Liver (tissue), 9 donors: ENCODE results near the gene KCNIP4. TPM values are rescaled to one million over a fixed set of nuclear protein-coding genes. Genes with fewer than 3 reads are reported as not detected.

ENCODE experiments used
- DNase-seq: peaks from one replicate; pipeline ENCODE4 v3.0.0-alpha.2; 2017; ENCODE audit warnings: low spot score
- H3K27ac ChIP-seq, 2 donors: one replicate each; pipeline ENCODE4 v1.7.0; 2013; ENCODE audit warnings: inconsistent platforms in 2 of 2, low read length in 2 of 2, control low read depth in 1 of 2, low read depth in 1 of 2, mild to moderate bottlenecking in 1 of 2
- H3K27me3 ChIP-seq, 4 donors: one replicate each; pipeline versions ENCODE4 v1.6.1 to v1.7.0; 2013; ENCODE audit warnings: low read length in 3 of 4, inconsistent platforms in 1 of 4, mild to moderate bottlenecking in 1 of 4, moderate library complexity in 1 of 4; ENCODE audit not compliant: control insufficient read depth in 4 of 4, insufficient read depth in 4 of 4
- H3K36me3 ChIP-seq, 4 donors: one replicate each; pipeline versions ENCODE4 v1.6.1 to v1.7.0; 2013; ENCODE audit warnings: low read length in 3 of 4, mild to moderate bottlenecking in 3 of 4, low read depth in 1 of 4, moderate library complexity in 1 of 4; ENCODE audit not compliant: control insufficient read depth in 4 of 4, insufficient read depth in 3 of 4
- H3K4me1 ChIP-seq, 4 donors: one replicate each; pipeline versions ENCODE4 v1.6.1 to v1.7.0; 2013; ENCODE audit warnings: low read length in 3 of 4, mild to moderate bottlenecking in 3 of 4, moderate library complexity in 1 of 4; ENCODE audit not compliant: control insufficient read depth in 4 of 4, insufficient read depth in 4 of 4
- H3K4me3 ChIP-seq, 3 donors: one replicate each; pipeline versions ENCODE4 v1.6.1 to v1.7.0; 2013; ENCODE audit warnings: low read length in 3 of 3, control low read depth in 1 of 3, low read depth in 1 of 3, mild to moderate bottlenecking in 1 of 3
- H3K9ac ChIP-seq, 2 donors: one replicate each; pipeline ENCODE4 v1.7.0; 2013; ENCODE audit warnings: low read length in 2 of 2, mild to moderate bottlenecking in 2 of 2, moderate library complexity in 2 of 2, control low read depth in 1 of 2, low read depth in 1 of 2
- H3K9me3 ChIP-seq, 4 donors: one replicate each; pipeline versions ENCODE4 v1.6.1 to v1.7.0; 2013; ENCODE audit warnings: low read length in 3 of 4; ENCODE audit not compliant: control insufficient read depth in 4 of 4
- ATF3 ChIP-seq: IDR thresholded peaks from 2 replicates; pipeline ENCODE4 v1.6.1; 2016; ENCODE audit warnings: antibody characterized with exemption
- CTCF ChIP-seq: fragments of 150-350 bp; IDR thresholded peaks from 2 replicates; pipeline ENCODE4 v1.5.1; 2017; ENCODE audit warnings: improper control_type of control experiment, low read depth, low read length; ENCODE audit not compliant: missing input control
- EGR1 ChIP-seq, 2 donors: IDR thresholded peaks; 2 replicates each; pipeline ENCODE4 v1.6.1; 2016 to 2018; ENCODE audit warnings: antibody characterized with exemption in 2 of 2, low read depth in 2 of 2
- FOXA1 ChIP-seq: IDR thresholded peaks from 2 replicates; pipeline ENCODE4 v1.6.1; 2016; ENCODE audit warnings: antibody characterized with exemption
- FOXA2 ChIP-seq: IDR thresholded peaks from 2 replicates; pipeline ENCODE4 v1.6.1; 2016; ENCODE audit warnings: antibody characterized with exemption
- GABPA ChIP-seq, 2 donors: IDR thresholded peaks in 1 of 2; conservative IDR thresholded peaks in 1 of 2; 2 replicates each; pipeline ENCODE4 v1.6.1; 2016; ENCODE audit warnings: antibody characterized with exemption in 2 of 2, mild to moderate bottlenecking in 1 of 2, moderate library complexity in 1 of 2
- HNF4A ChIP-seq, 2 donors: conservative IDR thresholded peaks; 2 replicates each; pipeline ENCODE4 v1.6.1; 2016; ENCODE audit warnings: antibody characterized with exemption in 2 of 2, mild to moderate bottlenecking in 2 of 2
- HNF4G ChIP-seq: IDR thresholded peaks from 2 replicates; pipeline ENCODE4 v1.6.1; 2016; ENCODE audit warnings: antibody characterized with exemption
- JUND ChIP-seq, 2 donors: IDR thresholded peaks; 2 replicates each; pipeline ENCODE4 v1.6.1; 2016; ENCODE audit warnings: antibody characterized with exemption in 2 of 2
- MAX ChIP-seq: IDR thresholded peaks from 2 replicates; pipeline ENCODE4 v1.6.1; 2016; ENCODE audit warnings: antibody characterized with exemption
- NR2F2 ChIP-seq: IDR thresholded peaks from 2 replicates; pipeline ENCODE4 v1.6.1; 2016; ENCODE audit warnings: antibody characterized with exemption
- RAD21 ChIP-seq, 2 donors: IDR thresholded peaks; 2 replicates each; pipeline ENCODE4 v1.6.1; 2016; ENCODE audit warnings: antibody characterized with exemption in 2 of 2, mild to moderate bottlenecking in 2 of 2
- REST ChIP-seq: IDR thresholded peaks from 2 replicates; pipeline ENCODE4 v1.6.1; 2016; ENCODE audit warnings: antibody characterized with exemption, mild to moderate bottlenecking
- RXRA ChIP-seq, 2 donors: IDR thresholded peaks; 2 replicates each; pipeline ENCODE4 v1.6.1; 2017 to 2018; ENCODE audit warnings: antibody characterized with exemption in 2 of 2, mild to moderate bottlenecking in 1 of 2
- SP1 ChIP-seq: IDR thresholded peaks from 2 replicates; pipeline ENCODE4 v1.6.1; 2018; ENCODE audit warnings: antibody characterized with exemption, mild to moderate bottlenecking
- TAF1 ChIP-seq: conservative IDR thresholded peaks from 2 replicates; pipeline ENCODE4 v1.6.1; 2016; ENCODE audit warnings: antibody characterized with exemption, mild to moderate bottlenecking
- YY1 ChIP-seq: IDR thresholded peaks from 2 replicates; pipeline ENCODE4 v1.6.1; 2016; ENCODE audit warnings: antibody characterized with exemption, mild to moderate bottlenecking
- ZBTB33 ChIP-seq: IDR thresholded peaks from 2 replicates; pipeline ENCODE4 v1.6.1; 2016; ENCODE audit warnings: antibody characterized with exemption
- whole genome bisulfite sequencing: extraction: QIAGEN DNeasy Blood & Tissue Kit; methylation state at CpG from one replicate; pipeline ENCODE4 v1.1.7; 2013; 5-methylcytosine and 5-hydroxymethylcytosine counted together
- polyA plus RNA-seq, 2 donors: library from polyadenylated mRNA; stranded (reverse) in 1 of 2; unstranded in 1 of 2; fragments of 200-250 nt in 1 of 2; fragments of >200 nt in 1 of 2; fragmentation: Nextera tagmentation in 1 of 2; extraction: Ambion mirVana in 1 of 2; gene quantifications; one replicate each; pipeline versions ENCODE4 v1.2.1 to v1.2.3, GENCODE V29; 2013 to 2015
- total RNA-seq, 2 donors: library from RNA; depleted of rRNA; stranded (reverse); fragments of >200 nt; gene quantifications; one replicate each; pipeline ENCODE4 v1.2.3, GENCODE V29; 2014
- donor health status: healthy.
- donor health status: healthy.
- donor health status: healthy.
- donor health status: healthy.
- donor health status: healthy.

The KCNIP4 gene
- total and polyA plus RNA-seq, 4 donors = 0.08 to 0.14 TPM; not detected in 2

- no peaks in the 10 kb centered on the region for H3K9me3 ChIP-seq
- H3K36me3 ChIP-seq = no peaks in the 10 kb centered on the region
- DNase-seq = no peak
- H3K4me1 ChIP-seq = no peaks in the 10 kb centered on the region
- 32% methylated on average over 2 of the region's 2 CpGs for WGBS
- no peak for TF ChIP-seq RAD21 (IDR thresholded peaks at IDR 0.05)
- TF ChIP-seq JUND (IDR thresholded peaks at IDR 0.05) = no peak
- no peak for TF ChIP-seq MAX
- TF ChIP-seq FOXA1 = no peak
- no peak for TF ChIP-seq SP1
- no peak for TF ChIP-seq HNF4A (conservative IDR thresholded peaks at IDR 0.05)
- no peak for TF ChIP-seq ZBTB33
- no peak for TF ChIP-seq FOXA2
- TF ChIP-seq TAF1 = no peak
- no peak for TF ChIP-seq YY1
- TF ChIP-seq EGR1 (IDR thresholded peaks at IDR 0.05; ENCODE audit: low read depth in 2 of 2) = no peak
- no peak for TF ChIP-seq HNF4G
- TF ChIP-seq GABPA (IDR thresholded peaks at IDR 0.05 in 1 of 2, conservative IDR thresholded peaks at IDR 0.05 in 1 of 2) = no peak
- TF ChIP-seq ATF3 = no peak
- no peak for TF ChIP-seq NR2F2
- no peak for TF ChIP-seq CTCF
- no peak for TF ChIP-seq REST
- no peak for TF ChIP-seq RXRA (IDR thresholded peaks at IDR 0.05)
- no peak overlapping the region for H3K4me3 ChIP-seq
- H3K27me3 ChIP-seq = peaks cover 0 to 4% (median 0%) of the 10 kb centered on the region in 4 donors
- no peak overlapping the region for H3K27ac ChIP-seq
- H3K9ac ChIP-seq = no peak overlapping the region
Observed at GRCh38 chr4:21209860-21210259, 738.7 kb downstream of the KCNIP4 start.
